ENCODE measurements around the gene UNC13C.

Gene UNC13C

DNA sequence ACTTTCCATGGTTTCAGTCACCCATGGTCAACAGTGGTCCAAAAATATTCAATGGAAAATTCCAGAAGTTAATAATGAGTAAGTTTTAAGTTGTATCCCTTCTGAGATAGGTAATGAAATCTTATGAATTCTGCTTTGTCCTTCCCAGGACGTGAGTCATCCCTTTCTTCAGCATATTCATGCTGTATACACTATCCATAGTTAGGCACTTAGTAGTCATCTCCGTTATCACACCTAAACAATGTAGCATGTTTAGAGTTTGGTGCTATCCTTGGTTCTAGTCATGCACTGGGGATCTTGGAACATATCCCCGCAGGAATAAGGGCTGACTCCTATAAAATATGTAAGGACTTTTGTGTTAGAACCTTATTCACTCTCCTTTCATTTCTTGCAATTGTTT lies 153.2 kb downstream of the UNC13C start (continued):
- TF ChIP-seq, protein P1, sequence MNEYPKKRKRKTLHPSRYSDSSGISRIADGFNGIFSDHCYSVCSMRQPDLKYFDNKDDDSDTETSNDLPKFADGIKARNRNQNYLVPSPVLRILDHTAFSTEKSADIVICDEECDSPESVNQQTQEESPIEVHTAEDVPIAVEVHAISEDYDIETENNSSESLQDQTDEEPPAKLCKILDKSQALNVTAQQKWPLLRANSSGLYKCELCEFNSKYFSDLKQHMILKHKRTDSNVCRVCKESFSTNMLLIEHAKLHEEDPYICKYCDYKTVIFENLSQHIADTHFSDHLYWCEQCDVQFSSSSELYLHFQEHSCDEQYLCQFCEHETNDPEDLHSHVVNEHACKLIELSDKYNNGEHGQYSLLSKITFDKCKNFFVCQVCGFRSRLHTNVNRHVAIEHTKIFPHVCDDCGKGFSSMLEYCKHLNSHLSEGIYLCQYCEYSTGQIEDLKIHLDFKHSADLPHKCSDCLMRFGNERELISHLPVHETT (tag by site-specific recombination; IDR thresholded peaks at IDR 0.05): no peak
- no peak for TF ChIP-seq BCL11A (tag by site-specific recombination; IDR thresholded peaks at IDR 0.05; ENCODE audit: low read depth)
- TF ChIP-seq, protein P2, sequence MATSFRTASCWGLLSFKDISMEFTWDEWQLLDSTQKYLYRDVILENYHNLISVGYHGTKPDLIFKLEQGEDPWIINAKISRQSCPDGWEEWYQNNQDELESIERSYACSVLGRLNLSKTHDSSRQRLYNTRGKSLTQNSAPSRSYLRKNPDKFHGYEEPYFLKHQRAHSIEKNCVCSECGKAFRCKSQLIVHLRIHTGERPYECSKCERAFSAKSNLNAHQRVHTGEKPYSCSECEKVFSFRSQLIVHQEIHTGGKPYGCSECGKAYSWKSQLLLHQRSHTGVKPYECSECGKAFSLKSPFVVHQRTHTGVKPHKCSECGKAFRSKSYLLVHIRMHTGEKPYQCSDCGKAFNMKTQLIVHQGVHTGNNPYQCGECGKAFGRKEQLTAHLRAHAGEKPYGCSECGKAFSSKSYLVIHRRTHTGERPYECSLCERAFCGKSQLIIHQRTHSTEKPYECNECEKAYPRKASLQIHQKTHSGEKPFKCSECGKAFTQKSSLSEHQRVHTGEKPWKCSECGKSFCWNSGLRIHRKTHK (tag by site-specific recombination; IDR thresholded peaks at IDR 0.05): no peak

DNA sequence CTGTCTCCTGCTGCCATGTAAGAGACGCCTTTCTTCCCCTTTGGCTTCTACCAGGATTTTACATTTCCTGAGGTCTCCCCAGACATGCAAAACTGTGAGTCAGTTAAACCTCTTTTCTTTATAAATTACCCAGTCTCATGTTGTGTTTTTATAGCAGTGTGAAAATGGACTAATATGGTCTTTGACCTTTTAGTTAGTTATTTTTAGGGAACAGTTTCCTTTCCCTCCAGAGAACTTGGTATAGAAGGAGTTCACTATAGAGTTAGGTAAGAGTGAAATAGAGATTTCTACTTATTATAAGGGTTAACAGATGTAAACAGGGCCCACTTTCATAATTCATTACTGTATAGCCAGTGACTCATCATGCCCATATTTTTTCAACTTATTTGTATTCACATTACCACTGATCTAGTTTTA lies 170.9 kb downstream of the UNC13C start:
- CTCF ChIA-PET: no interaction called here

DNA sequence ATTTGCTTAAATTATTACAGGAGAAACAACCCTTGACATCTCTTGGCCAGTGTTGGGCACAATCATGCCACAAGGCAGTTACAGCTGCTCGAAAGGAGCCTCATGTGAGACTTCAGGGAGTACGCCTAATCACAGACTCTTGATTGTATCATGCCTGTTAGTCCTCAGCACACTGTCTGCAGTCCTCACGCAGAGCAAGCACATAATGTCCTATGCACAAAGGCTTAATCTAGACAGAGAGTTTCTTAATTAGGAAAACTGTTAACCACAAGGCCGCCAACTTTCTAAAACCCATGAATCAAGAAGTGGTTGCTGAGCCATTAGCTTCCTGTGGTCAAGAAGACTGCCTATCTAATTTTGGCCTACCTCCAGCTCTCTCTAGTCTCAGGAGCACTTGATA lies 172.0 kb downstream of the UNC13C start:
- POLR2A ChIA-PET: no interaction called here
- no peaks in the 10 kb centered on the region for H3K4me1 ChIP-seq (ENCODE audit: control insufficient read depth, insufficient read depth, low read length)
- no peak for TF ChIP-seq ZNF335 (tag by site-specific recombination; conservative IDR thresholded peaks at IDR 0.05)
- TF ChIP-seq, protein P3, sequence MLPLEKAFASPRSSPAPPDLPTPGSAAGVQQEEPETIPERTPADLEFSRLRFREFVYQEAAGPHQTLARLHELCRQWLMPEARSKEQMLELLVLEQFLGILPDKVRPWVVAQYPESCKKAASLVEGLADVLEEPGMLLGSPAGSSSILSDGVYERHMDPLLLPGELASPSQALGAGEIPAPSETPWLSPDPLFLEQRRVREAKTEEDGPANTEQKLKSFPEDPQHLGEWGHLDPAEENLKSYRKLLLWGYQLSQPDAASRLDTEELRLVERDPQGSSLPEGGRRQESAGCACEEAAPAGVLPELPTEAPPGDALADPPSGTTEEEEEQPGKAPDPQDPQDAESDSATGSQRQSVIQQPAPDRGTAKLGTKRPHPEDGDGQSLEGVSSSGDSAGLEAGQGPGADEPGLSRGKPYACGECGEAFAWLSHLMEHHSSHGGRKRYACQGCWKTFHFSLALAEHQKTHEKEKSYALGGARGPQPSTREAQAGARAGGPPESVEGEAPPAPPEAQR (tag by site-specific recombination; IDR thresholded peaks at IDR 0.05): no peak
- no peak for TF ChIP-seq WT1 (tag by site-specific recombination; IDR thresholded peaks at IDR 0.05)
- no peak for TF ChIP-seq REPIN1 (tag by site-specific recombination; IDR thresholded peaks at IDR 0.05; ENCODE audit: low read depth)
- TF ChIP-seq ZFP3 (tag by site-specific recombination; IDR thresholded peaks at IDR 0.05; ENCODE audit: low read depth): no peak
- no peak for TF ChIP-seq ZNF266 (tag by site-specific recombination; IDR thresholded peaks at IDR 0.05; ENCODE audit: low read depth)
- TF ChIP-seq, protein P4, sequence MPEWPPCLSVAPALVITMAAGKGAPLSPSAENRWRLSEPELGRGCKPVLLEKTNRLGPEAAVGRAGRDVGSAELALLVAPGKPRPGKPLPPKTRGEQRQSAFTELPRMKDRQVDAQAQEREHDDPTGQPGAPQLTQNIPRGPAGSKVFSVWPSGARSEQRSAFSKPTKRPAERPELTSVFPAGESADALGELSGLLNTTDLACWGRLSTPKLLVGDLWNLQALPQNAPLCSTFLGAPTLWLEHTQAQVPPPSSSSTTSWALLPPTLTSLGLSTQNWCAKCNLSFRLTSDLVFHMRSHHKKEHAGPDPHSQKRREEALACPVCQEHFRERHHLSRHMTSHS (tag by site-specific recombination; IDR thresholded peaks at IDR 0.05): no peak
- TF ChIP-seq ZNF37A (tag by site-specific recombination; IDR thresholded peaks at IDR 0.05): no peak
- no peak overlapping the region for H3K27ac ChIP-seq (ENCODE audit: extremely low read depth, low read depth, low read length)
- H3K4me3 ChIP-seq (ENCODE audit: low read depth, low read length): no peak overlapping the region
- H3K36me3 ChIP-seq (ENCODE audit: control insufficient read depth in 2 of 2, insufficient read depth in 1 of 2, low read length in 2 of 2): no peaks in the 10 kb centered on the region
- CTCF ChIA-PET: no interaction called here
- no peaks in the 10 kb centered on the region for H3K9me3 ChIP-seq (ENCODE audit: control insufficient read depth, insufficient read depth, low read depth, low read length)

More for the DNA sequence above, 170.9 kb downstream of the UNC13C start:
- Histone ChIP-seq H3K36me3 (ENCODE audit: control insufficient read depth in 2 of 2, insufficient read depth in 1 of 2, low read length in 2 of 2) (no peaks in the 10 kb centered on the region), H3K9me3 (ENCODE audit: control insufficient read depth, insufficient read depth, low read depth, low read length) (no peaks in the 10 kb centered on the region), H3K27ac (ENCODE audit: extremely low read depth, low read depth, low read length) (no peak overlapping the region), H3K4me1 (ENCODE audit: control insufficient read depth, insufficient read depth, low read length) (no peaks in the 10 kb centered on the region), H3K4me3 (ENCODE audit: low read depth, low read length) (no peak overlapping the region)
- TF ChIP-seq ZXDB (tag by site-specific recombination; IDR thresholded peaks at IDR 0.05) (no peak), ZNF121 (tag by site-specific recombination; IDR thresholded peaks at IDR 0.05) (no peak), ZNF561 (tag by site-specific recombination; IDR thresholded peaks at IDR 0.05; ENCODE audit: borderline replicate concordance) (no peak), ZNF514 (tag by site-specific recombination; IDR thresholded peaks at IDR 0.05) (no peak), ZNF792 (tag by site-specific recombination; IDR thresholded peaks at IDR 0.05) (no peak), KLF8 (tag by site-specific recombination; IDR thresholded peaks at IDR 0.05) (no peak), KLF7 (tag by site-specific recombination; IDR thresholded peaks at IDR 0.05; ENCODE audit: borderline replicate concordance) (no peak), ZNF223 (tag by site-specific recombination; IDR thresholded peaks at IDR 0.05) (no peak), ZNF747 (tag by site-specific recombination; IDR thresholded peaks at IDR 0.05) (no peak)
- TF ChIP-seq, protein P5, sequence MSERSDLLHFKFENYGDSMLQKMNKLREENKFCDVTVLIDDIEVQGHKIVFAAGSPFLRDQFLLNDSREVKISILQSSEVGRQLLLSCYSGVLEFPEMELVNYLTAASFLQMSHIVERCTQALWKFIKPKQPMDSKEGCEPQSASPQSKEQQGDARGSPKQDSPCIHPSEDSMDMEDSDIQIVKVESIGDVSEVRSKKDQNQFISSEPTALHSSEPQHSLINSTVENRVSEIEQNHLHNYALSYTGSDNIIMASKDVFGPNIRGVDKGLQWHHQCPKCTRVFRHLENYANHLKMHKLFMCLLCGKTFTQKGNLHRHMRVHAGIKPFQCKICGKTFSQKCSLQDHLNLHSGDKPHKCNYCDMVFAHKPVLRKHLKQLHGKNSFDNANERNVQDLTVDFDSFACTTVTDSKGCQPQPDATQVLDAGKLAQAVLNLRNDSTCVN (tag by site-specific recombination; optimal IDR thresholded peaks at IDR 0.05): no peak
- TF ChIP-seq, protein P6, sequence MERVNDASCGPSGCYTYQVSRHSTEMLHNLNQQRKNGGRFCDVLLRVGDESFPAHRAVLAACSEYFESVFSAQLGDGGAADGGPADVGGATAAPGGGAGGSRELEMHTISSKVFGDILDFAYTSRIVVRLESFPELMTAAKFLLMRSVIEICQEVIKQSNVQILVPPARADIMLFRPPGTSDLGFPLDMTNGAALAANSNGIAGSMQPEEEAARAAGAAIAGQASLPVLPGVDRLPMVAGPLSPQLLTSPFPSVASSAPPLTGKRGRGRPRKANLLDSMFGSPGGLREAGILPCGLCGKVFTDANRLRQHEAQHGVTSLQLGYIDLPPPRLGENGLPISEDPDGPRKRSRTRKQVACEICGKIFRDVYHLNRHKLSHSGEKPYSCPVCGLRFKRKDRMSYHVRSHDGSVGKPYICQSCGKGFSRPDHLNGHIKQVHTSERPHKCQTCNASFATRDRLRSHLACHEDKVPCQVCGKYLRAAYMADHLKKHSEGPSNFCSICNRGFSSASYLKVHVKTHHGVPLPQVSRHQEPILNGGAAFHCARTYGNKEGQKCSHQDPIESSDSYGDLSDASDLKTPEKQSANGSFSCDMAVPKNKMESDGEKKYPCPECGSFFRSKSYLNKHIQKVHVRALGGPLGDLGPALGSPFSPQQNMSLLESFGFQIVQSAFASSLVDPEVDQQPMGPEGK (tag by site-specific recombination; IDR thresholded peaks at IDR 0.05): no peak
- TF ChIP-seq, protein P7, sequence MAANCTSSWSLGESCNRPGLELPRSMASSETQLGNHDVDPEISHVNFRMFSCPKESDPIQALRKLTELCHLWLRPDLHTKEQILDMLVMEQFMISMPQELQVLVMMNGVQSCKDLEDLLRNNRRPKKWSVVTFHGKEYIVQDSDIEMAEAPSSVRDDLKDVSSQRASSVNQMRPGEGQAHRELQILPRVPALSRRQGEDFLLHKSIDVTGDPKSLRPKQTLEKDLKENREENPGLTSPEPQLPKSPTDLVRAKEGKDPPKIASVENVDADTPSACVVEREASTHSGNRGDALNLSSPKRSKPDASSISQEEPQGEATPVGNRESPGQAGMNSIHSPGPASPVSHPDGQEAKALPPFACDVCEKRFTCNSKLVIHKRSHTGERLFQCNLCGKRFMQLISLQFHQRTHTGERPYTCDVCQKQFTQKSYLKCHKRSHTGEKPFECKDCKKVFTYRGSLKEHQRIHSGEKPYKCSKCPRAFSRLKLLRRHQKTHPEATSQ (tag by site-specific recombination; IDR thresholded peaks at IDR 0.05): no peak
- POLR2A ChIA-PET: no interaction called here

All from HEK293 (cell line).